Measurements from ENCODE around the gene ARHGEF11.
"Not testable (repeated sequence)": the region's sequence is repeated elsewhere in the genome, so short reads cannot be mapped to it uniquely, and the experiment has no call there.

ARHGEF11 gene

GRCh38 chr1:156928043-156928602, 117.4 kb downstream of the ARHGEF11 start:
- H3K9me3 ChIP-seq (ENCODE audit: insufficient read depth, low read depth, low read length) = no peaks in the 10 kb centered on the region
- no peak overlapping the region for H3K9ac ChIP-seq (ENCODE audit: low read depth, low read length, poor library complexity, severe bottlenecking)
- H3K36me3 ChIP-seq (ENCODE audit: insufficient read depth, low read length) = no peaks in the 10 kb centered on the region
- H3F3A ChIP-seq (ENCODE audit: low read depth) = no peaks in the 10 kb centered on the region
- peak overlapping the region; percentile 28; the same call in 1 of the 2 replicates for H2AFZ ChIP-seq (ENCODE audit: low read length)
- peaks cover 9% of the 10 kb centered on the region for H3K4me1 ChIP-seq (ENCODE audit: insufficient read depth, low read length, poor library complexity, severe bottlenecking)
- H4K20me1 ChIP-seq (ENCODE audit: insufficient read depth, low read length, poor library complexity, severe bottlenecking) = no peaks in the 10 kb centered on the region
- no peaks in the 10 kb centered on the region for H3K79me2 ChIP-seq (ENCODE audit: insufficient read depth, low read length)
- no peak overlapping the region for H3K4me3 ChIP-seq (ENCODE audit: low read length, poor library complexity, severe bottlenecking)
- H3K27me3 ChIP-seq (ENCODE audit: insufficient read depth, low read length, poor library complexity, severe bottlenecking) = peaks cover 11% of the 10 kb centered on the region
- H3K9me2 ChIP-seq (replicated peaks; ENCODE audit: low read depth, low read length) = no peaks in the 10 kb centered on the region
- peak; percentile 32 for TF ChIP-seq CTCF (conservative IDR thresholded peaks at IDR 0.05; ENCODE audit: low read length)
- no peak for TF ChIP-seq EZH2phosphoT487 (IDR thresholded peaks at IDR 0.05; ENCODE audit: borderline replicate concordance)
- no peak overlapping the region for H3K4me2 ChIP-seq (ENCODE audit: low read depth, low read length, poor library complexity, severe bottlenecking)

- Histone ChIP-seq H3K4me3 (ENCODE audit: low read length, poor library complexity, severe bottlenecking) (no peak overlapping the region), H3K79me2 (ENCODE audit: insufficient read depth, low read length) (no peaks in the 10 kb centered on the region), H4K20me1 (ENCODE audit: insufficient read depth, low read length, poor library complexity, severe bottlenecking) (no peaks in the 10 kb centered on the region), H3K4me2 (ENCODE audit: low read depth, low read length, poor library complexity, severe bottlenecking) (no peak overlapping the region), H3K36me3 (ENCODE audit: insufficient read depth, low read length) (no peaks in the 10 kb centered on the region), H3K9me3 (ENCODE audit: insufficient read depth, low read depth, low read length) (no peaks in the 10 kb centered on the region), H3F3A (ENCODE audit: low read depth) (no peaks in the 10 kb centered on the region), H2AFZ (ENCODE audit: low read length) (no peak overlapping the region), H3K27me3 (ENCODE audit: insufficient read depth, low read length, poor library complexity, severe bottlenecking) (peaks cover 18% of the 10 kb centered on the region), H3K9ac (ENCODE audit: low read depth, low read length, poor library complexity, severe bottlenecking) (no peak overlapping the region), H3K4me1 (ENCODE audit: insufficient read depth, low read length, poor library complexity, severe bottlenecking) (peaks cover 9% of the 10 kb centered on the region), H3K9me2 (replicated peaks; ENCODE audit: low read depth, low read length) (no peaks in the 10 kb centered on the region)
- TF ChIP-seq CTCF (conservative IDR thresholded peaks at IDR 0.05; ENCODE audit: low read length) (peak; percentile 65), EZH2phosphoT487 (IDR thresholded peaks at IDR 0.05; ENCODE audit: borderline replicate concordance) (no peak)
Measured at GRCh38 chr1:156927215-156928042, 118.1 kb downstream of the ARHGEF11 start.

GRCh38 chr1:156926695-156927094, 118.8 kb downstream of the ARHGEF11 start:
- H3K9me2 ChIP-seq (replicated peaks; ENCODE audit: low read depth, low read length); H3K4me3 ChIP-seq (ENCODE audit: low read length, poor library complexity, severe bottlenecking); H3K36me3 ChIP-seq (ENCODE audit: insufficient read depth, low read length); H3K4me2 ChIP-seq (ENCODE audit: low read depth, low read length, poor library complexity, severe bottlenecking); H3K79me2 ChIP-seq (ENCODE audit: insufficient read depth, low read length); H3K4me1 ChIP-seq (ENCODE audit: insufficient read depth, low read length, poor library complexity, severe bottlenecking); H3F3A ChIP-seq (ENCODE audit: low read depth); H2AFZ ChIP-seq (ENCODE audit: low read length); H4K20me1 ChIP-seq (ENCODE audit: insufficient read depth, low read length, poor library complexity, severe bottlenecking); H3K9me3 ChIP-seq (ENCODE audit: insufficient read depth, low read depth, low read length); H3K9ac ChIP-seq (ENCODE audit: low read depth, low read length, poor library complexity, severe bottlenecking): not testable (repeated sequence)
- peaks cover 26% of the 10 kb centered on the region for H3K27me3 ChIP-seq (ENCODE audit: insufficient read depth, low read length, poor library complexity, severe bottlenecking)
